HUES64 (cell line): ENCODE measurements around the gene CDC14B.
"Not testable (repeated sequence)": the region's sequence is repeated elsewhere in the genome, so short reads cannot be mapped to it uniquely, and the experiment has no call there.

Source experiments
- H3K27ac ChIP-seq: 2 replicates; pipeline ENCODE4 v1.7.0; 2013; ENCODE audit warnings: low read depth, low read length, inconsistent platforms
- H3K27me3 ChIP-seq: 2 replicates; pipeline ENCODE4 v1.6.1; 2013; ENCODE audit warnings: mild to moderate bottlenecking, low read length; ENCODE audit not compliant: insufficient read depth
- H3K36me3 ChIP-seq: 2 replicates; pipeline ENCODE4 v1.6.1; 2013; ENCODE audit warnings: mild to moderate bottlenecking, low read length; ENCODE audit not compliant: insufficient read depth
- H3K4me1 ChIP-seq: 2 replicates; pipeline ENCODE4 v1.6.1; 2013; ENCODE audit warnings: mild to moderate bottlenecking, low read length, moderate library complexity; ENCODE audit not compliant: insufficient read depth
- H3K4me3 ChIP-seq: 2 replicates; pipeline ENCODE4 v1.5.1; 2013; ENCODE audit warnings: mild to moderate bottlenecking, low read length, moderate library complexity
- H3K9ac ChIP-seq: 2 replicates; pipeline ENCODE4 v1.6.1; 2013; ENCODE audit warnings: mild to moderate bottlenecking, low read depth, low read length
- H3K9me3 ChIP-seq: 2 replicates; pipeline ENCODE4 v1.6.1; 2013; ENCODE audit warnings: low read depth, low read length; ENCODE audit not compliant: insufficient read depth
- WGBS: fragments of 150-250, 120-280 bp; methylation state at CpG from one replicate; pipeline ENCODE4 v1.1.7; 2013; ENCODE audit warnings: missing lambda C conversion rate; 5-methylcytosine and 5-hydroxymethylcytosine counted together

Gene CDC14B

GRCh38 chr9:96621618-96622017 is 2.0 kb upstream of the CDC14B start:
- no peaks in the 10 kb centered on the region for H3K36me3 ChIP-seq
- peaks cover 24% of the 10 kb centered on the region for H3K4me1 ChIP-seq
- 34% methylated on average over 2 of the region's 4 CpGs for WGBS
- H3K27me3 ChIP-seq = peaks cover 24% of the 10 kb centered on the region
- H3K4me3 ChIP-seq = peak overlapping the region; percentile 73
- H3K9ac ChIP-seq = no peak overlapping the region
- no peak overlapping the region for H3K27ac ChIP-seq
- no peaks in the 10 kb centered on the region for H3K9me3 ChIP-seq

- peaks cover 24% of the 10 kb centered on the region for H3K27me3 ChIP-seq
- H3K9me3 ChIP-seq = no peaks in the 10 kb centered on the region
- peaks cover 24% of the 10 kb centered on the region for H3K4me1 ChIP-seq
- H3K36me3 ChIP-seq = no peaks in the 10 kb centered on the region
- WGBS = under 1% methylated on average over 7 of the region's 7 CpGs
- H3K9ac ChIP-seq = no peak overlapping the region; the same call in 1 of the 2 replicates
- peak overlapping the region; percentile 77 for H3K27ac ChIP-seq
- peak overlapping the region; percentile 73 for H3K4me3 ChIP-seq
These were observed 1.2 kb upstream of the CDC14B start for GRCh38 chr9:96620832-96621269.

DNA sequence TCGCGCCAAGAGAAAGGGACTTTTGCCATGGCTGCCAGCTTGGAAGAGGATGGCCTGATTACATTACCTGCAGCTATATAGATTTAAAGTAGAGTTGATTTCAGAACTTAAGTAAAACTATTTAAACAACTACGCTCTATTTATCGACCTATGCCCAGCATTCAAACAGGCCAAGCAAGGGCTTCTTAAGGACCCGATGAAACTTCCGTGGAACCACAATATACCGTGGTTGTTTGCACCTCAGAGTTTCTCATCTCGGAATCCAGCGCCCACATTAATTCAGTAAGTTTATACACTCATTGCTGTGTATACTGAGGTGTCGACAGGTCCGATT is 505 bp upstream of the CDC14B start:
- Histone ChIP-seq H3K27ac (peak overlapping the region; percentile 77; the same call in 1 of the 2 replicates), H3K4me3 (peak overlapping the region; percentile 73), H3K27me3 (peaks cover 24% of the 10 kb centered on the region), H3K9me3 (no peaks in the 10 kb centered on the region), H3K4me1 (peaks cover 24% of the 10 kb centered on the region), H3K9ac (no peak overlapping the region; the same call in 1 of the 2 replicates), H3K36me3 (no peaks in the 10 kb centered on the region)
- WGBS = 9% methylated on average over 9 of the region's 11 CpGs

- no peaks in the 10 kb centered on the region for H3K36me3 ChIP-seq
- peaks cover 24% of the 10 kb centered on the region for H3K27me3 ChIP-seq
- under 1% methylated on average over 54 of the region's 54 CpGs for WGBS
- no peak overlapping the region for H3K27ac ChIP-seq
- H3K4me3 ChIP-seq = peak overlapping the region; percentile 73
- H3K9ac ChIP-seq = peak overlapping the region; percentile 21; the same call in 1 of the 2 replicates
- peaks cover 24% of the 10 kb centered on the region for H3K4me1 ChIP-seq
- H3K9me3 ChIP-seq = no peaks in the 10 kb centered on the region
These were observed 548 bp downstream of the CDC14B start for GRCh38 chr9:96619124-96619465.

GRCh38 chr9:96618209-96619123 is 1.2 kb downstream of the CDC14B start:
- H3K36me3 ChIP-seq = no peaks in the 10 kb centered on the region
- peaks cover 24% of the 10 kb centered on the region for H3K27me3 ChIP-seq
- no peaks in the 10 kb centered on the region for H3K9me3 ChIP-seq
- 2% methylated on average over 69 of the region's 69 CpGs for WGBS
- peak overlapping the region; percentile 73 for H3K4me3 ChIP-seq
- peak overlapping the region; percentile 13; the same call in 1 of the 2 replicates for H3K9ac ChIP-seq
- H3K4me1 ChIP-seq = peaks cover 27% of the 10 kb centered on the region
- H3K27ac ChIP-seq = no peak overlapping the region

DNA sequence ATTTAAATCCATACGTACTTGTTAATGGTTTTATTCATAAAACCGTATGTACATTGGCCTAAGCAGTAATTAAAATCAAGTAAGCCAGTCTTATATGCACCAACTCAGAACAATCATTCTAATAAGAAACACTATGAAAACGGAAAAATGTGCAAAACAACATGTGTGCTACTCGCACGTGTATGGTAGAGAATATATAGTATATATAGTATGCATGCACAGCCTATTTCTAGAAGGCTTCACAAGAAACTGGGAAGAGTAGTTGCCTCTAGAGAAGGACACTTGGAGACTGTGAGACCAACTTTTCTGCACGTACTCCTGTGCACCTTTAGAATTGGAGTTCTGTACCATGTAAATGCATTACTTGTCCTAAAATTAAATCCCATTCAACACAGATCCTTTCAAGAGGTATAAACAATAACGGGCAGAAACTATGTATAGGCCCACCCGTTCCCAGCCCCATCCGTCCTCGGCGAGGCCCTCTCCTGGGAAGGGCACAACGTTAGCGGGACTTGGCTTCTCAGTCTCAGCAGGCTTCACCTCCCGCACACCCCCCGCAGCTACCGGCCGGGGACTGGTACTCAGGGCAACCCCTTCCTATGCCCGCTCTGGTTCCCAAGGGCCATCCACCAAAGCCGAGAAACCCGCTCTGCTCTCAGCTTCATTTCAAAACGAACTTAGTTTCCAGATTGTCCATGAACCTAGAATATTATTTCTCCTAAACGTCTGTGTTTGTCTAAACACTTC is 2.0 kb downstream of the CDC14B start:
- Histone ChIP-seq H3K4me1 (peaks cover 35% of the 10 kb centered on the region), H3K27me3 (peaks cover 24% of the 10 kb centered on the region), H3K9me3 (no peaks in the 10 kb centered on the region), H3K27ac (no peak overlapping the region), H3K9ac (no peak overlapping the region), H3K36me3 (no peaks in the 10 kb centered on the region), H3K4me3 (peak overlapping the region; percentile 73)
- WGBS = 27% methylated on average over 22 of the region's 22 CpGs

- Histone ChIP-seq H3K27ac (no peak overlapping the region), H3K4me3 (no peak overlapping the region), H3K27me3 (peaks cover 24% of the 10 kb centered on the region), H3K4me1 (peaks cover 42% of the 10 kb centered on the region), H3K9ac (no peak overlapping the region), H3K36me3 (no peaks in the 10 kb centered on the region), H3K9me3 (no peaks in the 10 kb centered on the region)
- 84% methylated on average over 6 of the region's 7 CpGs for WGBS
These were observed 2.7 kb downstream of the CDC14B start for GRCh38 chr9:96616817-96617438.

DNA sequence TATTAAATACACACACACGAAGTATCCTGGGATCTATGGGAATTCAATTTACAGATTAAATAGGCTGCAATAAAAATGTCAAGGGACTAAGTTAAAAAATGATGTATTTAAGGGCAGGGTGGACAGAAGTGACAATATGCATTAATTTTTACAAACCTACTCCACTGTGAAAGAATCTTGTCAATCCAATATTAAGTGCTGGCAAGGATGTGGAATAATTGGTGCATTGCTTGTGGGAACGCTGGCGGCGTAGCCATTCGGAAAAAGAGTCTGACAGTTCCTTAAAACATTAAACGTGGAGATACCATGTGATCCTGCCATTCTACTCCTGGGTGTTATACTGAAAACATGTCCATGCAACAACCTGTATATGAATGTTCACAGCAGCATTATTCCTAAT is 4.2 kb downstream of the CDC14B start:
- H3K4me3 ChIP-seq = no peak overlapping the region

DNA sequence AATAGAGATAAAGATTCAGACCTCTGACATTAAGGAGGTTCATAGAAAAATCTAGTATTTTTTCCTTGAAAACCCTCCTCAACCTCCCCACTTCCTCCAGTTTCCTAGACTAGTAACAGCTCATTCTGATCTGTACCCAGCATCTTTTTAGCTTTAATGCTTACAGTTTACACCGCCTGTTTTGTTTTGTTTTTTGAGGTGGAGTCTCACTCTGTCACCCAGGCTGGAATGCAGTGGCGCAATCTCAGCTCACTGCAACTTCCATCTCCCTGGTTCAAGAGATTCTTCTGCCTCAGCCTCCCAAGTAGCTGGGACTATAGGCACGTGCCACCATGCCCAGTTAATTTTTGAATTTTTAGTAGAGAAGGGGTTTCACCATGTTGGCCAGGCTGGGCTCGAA is 5.0 kb downstream of the CDC14B start:
- not testable (repeated sequence) for H3K36me3 ChIP-seq, H3K9me3 ChIP-seq, H3K9ac ChIP-seq, H3K27ac ChIP-seq, H3K4me3 ChIP-seq
- H3K27me3 ChIP-seq = peaks cover 24% of the 10 kb centered on the region
- 92% methylated on average over 4 of the region's 4 CpGs for WGBS
- H3K4me1 ChIP-seq = peaks cover 34% of the 10 kb centered on the region

More for the DNA sequence above, 4.2 kb downstream of the CDC14B start:
- WGBS = 95% methylated on average over 6 of the region's 6 CpGs
- Histone ChIP-seq H3K27ac (no peak overlapping the region), H3K27me3 (peaks cover 24% of the 10 kb centered on the region), H3K4me1 (peaks cover 40% of the 10 kb centered on the region), H3K9me3 (no peaks in the 10 kb centered on the region), H3K36me3 (no peaks in the 10 kb centered on the region), H3K9ac (no peak overlapping the region)

DNA sequence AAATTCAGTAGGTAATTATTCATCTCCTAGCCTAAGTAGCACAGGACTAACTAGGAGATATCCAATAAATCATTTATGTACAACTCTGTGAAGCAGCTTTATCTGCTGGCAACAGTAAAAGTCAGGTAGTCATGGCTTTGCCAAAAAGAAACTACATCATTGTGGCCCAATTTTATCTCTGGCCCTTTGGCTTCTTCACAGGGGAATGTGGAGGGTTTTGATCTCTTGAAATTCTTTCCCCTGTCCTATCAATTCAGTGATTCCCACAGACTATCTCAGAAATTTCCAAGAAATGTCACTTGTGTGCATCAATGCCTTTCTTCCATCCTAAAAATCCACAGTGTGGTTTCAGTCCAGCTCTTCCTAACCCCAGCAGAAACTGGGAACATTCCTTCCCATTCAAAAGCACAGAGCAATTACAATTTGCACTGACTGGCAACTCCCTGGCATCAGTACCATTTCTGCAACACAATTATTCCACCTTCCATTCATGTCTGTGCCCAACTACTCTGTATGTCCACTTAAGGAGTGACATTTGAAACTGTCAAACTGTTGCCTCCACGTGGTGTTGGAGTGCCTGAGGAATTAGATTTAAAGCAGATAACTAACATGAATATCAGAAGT is 6.6 kb downstream of the CDC14B start:
- no peaks in the 10 kb centered on the region for H3K9me3 ChIP-seq
- peaks cover 14% of the 10 kb centered on the region for H3K27me3 ChIP-seq
- peaks cover 32% of the 10 kb centered on the region for H3K4me1 ChIP-seq
- 43% methylated on average over 1 of the region's 1 CpG for WGBS
- no peak overlapping the region for H3K9ac ChIP-seq
- no peaks in the 10 kb centered on the region for H3K36me3 ChIP-seq
- no peak overlapping the region for H3K4me3 ChIP-seq
- no peak overlapping the region for H3K27ac ChIP-seq
